ENCODE data around the gene TMEM86A.

DNA sequence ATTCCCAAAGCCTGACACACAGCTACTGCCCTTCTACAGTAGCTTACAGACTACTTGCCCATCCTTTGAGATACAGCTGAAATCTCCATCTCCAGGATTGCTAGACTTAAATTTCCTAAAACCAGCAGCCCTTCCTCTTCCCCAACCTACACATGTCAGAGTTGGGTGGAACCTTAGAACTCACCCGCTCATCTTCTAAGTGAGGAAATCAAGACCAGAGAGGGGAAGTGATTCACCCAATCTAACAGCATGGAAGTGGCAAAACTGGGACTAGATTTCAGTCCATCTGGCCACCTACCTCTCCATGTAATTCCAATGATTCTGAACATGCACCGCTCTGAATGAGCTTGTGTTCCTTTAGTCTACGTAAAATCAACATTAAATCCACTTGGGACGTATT is 1.0 kb upstream of the TMEM86A start:
- TF ChIP-seq POLR2A (IDR thresholded peaks at IDR 0.05) = no peak
- TF ChIP-seq, protein P1, sequence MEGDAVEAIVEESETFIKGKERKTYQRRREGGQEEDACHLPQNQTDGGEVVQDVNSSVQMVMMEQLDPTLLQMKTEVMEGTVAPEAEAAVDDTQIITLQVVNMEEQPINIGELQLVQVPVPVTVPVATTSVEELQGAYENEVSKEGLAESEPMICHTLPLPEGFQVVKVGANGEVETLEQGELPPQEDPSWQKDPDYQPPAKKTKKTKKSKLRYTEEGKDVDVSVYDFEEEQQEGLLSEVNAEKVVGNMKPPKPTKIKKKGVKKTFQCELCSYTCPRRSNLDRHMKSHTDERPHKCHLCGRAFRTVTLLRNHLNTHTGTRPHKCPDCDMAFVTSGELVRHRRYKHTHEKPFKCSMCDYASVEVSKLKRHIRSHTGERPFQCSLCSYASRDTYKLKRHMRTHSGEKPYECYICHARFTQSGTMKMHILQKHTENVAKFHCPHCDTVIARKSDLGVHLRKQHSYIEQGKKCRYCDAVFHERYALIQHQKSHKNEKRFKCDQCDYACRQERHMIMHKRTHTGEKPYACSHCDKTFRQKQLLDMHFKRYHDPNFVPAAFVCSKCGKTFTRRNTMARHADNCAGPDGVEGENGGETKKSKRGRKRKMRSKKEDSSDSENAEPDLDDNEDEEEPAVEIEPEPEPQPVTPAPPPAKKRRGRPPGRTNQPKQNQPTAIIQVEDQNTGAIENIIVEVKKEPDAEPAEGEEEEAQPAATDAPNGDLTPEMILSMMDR (IDR thresholded peaks at IDR 0.05) = no peak
